KMS-11 (cell line): ENCODE results near the gene RAB3IP.
"Not testable (repeated sequence)": the region's sequence is repeated elsewhere in the genome, so short reads cannot be mapped to it uniquely, and the experiment has no call there.

Source experiments
- H2AFZ ChIP-seq: fragments of 200-600 bp; sonication (generic); 2 replicates; pipeline ENCODE4 v1.6.1; 2016; ENCODE audit warnings: antibody characterized with exemption, mixed run types, low read depth
- H3K27ac ChIP-seq: fragments of 200-600 bp; sonication (generic); 2 replicates; pipeline ENCODE4 v1.6.1; 2016; ENCODE audit warnings: mild to moderate bottlenecking, mixed run types
- H3K27me3 ChIP-seq: fragments of 200-600 bp; sonication (generic); 2 replicates; pipeline ENCODE4 v1.6.1; 2017; ENCODE audit warnings: mild to moderate bottlenecking, low read depth, mixed run types, moderate library complexity; ENCODE audit not compliant: insufficient read depth
- H3K36me3 ChIP-seq: fragments of 200-600 bp; sonication (generic); 2 replicates; pipeline ENCODE4 v1.6.1; 2017; ENCODE audit warnings: mild to moderate bottlenecking, mixed run types; ENCODE audit not compliant: insufficient read depth
- H3K4me1 ChIP-seq: fragments of 200-600 bp; sonication (generic); 2 replicates; pipeline ENCODE4 v1.6.1; 2016; ENCODE audit warnings: mild to moderate bottlenecking, low read depth, mixed run types; ENCODE audit not compliant: poor library complexity, severe bottlenecking
- H3K4me2 ChIP-seq: fragments of 200-600 bp; sonication (generic); 2 replicates; pipeline ENCODE4 v1.7.0; 2016; ENCODE audit warnings: mild to moderate bottlenecking, mixed run types
- H3K4me3 ChIP-seq: fragments of 200-600 bp; sonication (generic); IDR thresholded peaks from 2 replicates; pipeline ENCODE4 v1.6.1; 2017; ENCODE audit warnings: low read depth, low read length, mixed read lengths; ENCODE audit not compliant: insufficient read depth
- H3K79me2 ChIP-seq: fragments of 200-600 bp; sonication (generic); 2 replicates; pipeline ENCODE4 v1.6.1; 2016; ENCODE audit warnings: low read depth, mixed run types; ENCODE audit not compliant: insufficient read depth
- H3K9ac ChIP-seq: fragments of 200-600 bp; sonication (generic); 2 replicates; pipeline ENCODE4 v1.6.1; 2016; ENCODE audit warnings: mild to moderate bottlenecking, mixed run types
- H4K20me1 ChIP-seq: fragments of 200-600 bp; sonication (generic); 2 replicates; pipeline ENCODE4 v1.6.1; 2016; ENCODE audit warnings: mild to moderate bottlenecking, mixed run types; ENCODE audit not compliant: insufficient read depth
- CTCF ChIP-seq: fragments of 200-600 bp; sonication (generic); conservative IDR thresholded peaks from 2 replicates; pipeline ENCODE4 v1.6.1; 2017; ENCODE audit warnings: low read depth, mild to moderate bottlenecking, antibody characterized with exemption, low read length, moderate library complexity, mixed read lengths

Gene RAB3IP

GRCh38 chr12:69756088-69756755 lies 17.6 kb downstream of the RAB3IP start:
- no peak for TF ChIP-seq CTCF
- H2AFZ ChIP-seq = no peak overlapping the region
- H3K79me2 ChIP-seq = no peaks in the 10 kb centered on the region
- no peak overlapping the region for H3K9ac ChIP-seq
- H3K4me2 ChIP-seq = no peak overlapping the region
- no peak overlapping the region for H3K4me3 ChIP-seq
- no peaks in the 10 kb centered on the region for H3K4me1 ChIP-seq
- no peak overlapping the region for H3K27ac ChIP-seq
- H4K20me1 ChIP-seq = no peaks in the 10 kb centered on the region
- no peaks in the 10 kb centered on the region for H3K27me3 ChIP-seq
- peaks cover 5% of the 10 kb centered on the region for H3K36me3 ChIP-seq

GRCh38 chr12:69758105-69758504 lies 19.4 kb downstream of the RAB3IP start:
- H3K4me2 ChIP-seq = no peak overlapping the region
- H3K4me3 ChIP-seq = no peak overlapping the region
- no peaks in the 10 kb centered on the region for H3K27me3 ChIP-seq
- no peaks in the 10 kb centered on the region for H4K20me1 ChIP-seq
- no peaks in the 10 kb centered on the region for H3K4me1 ChIP-seq
- no peak for TF ChIP-seq CTCF
- no peaks in the 10 kb centered on the region for H3K79me2 ChIP-seq
- H2AFZ ChIP-seq = no peak overlapping the region
- no peak overlapping the region for H3K27ac ChIP-seq
- H3K9ac ChIP-seq = no peak overlapping the region
- H3K36me3 ChIP-seq = peaks cover 5% of the 10 kb centered on the region

GRCh38 chr12:69759581-69759980 lies 20.9 kb downstream of the RAB3IP start:
- not testable (repeated sequence) for H2AFZ ChIP-seq, H4K20me1 ChIP-seq, H3K27ac ChIP-seq, H3K79me2 ChIP-seq, H3K4me2 ChIP-seq, H3K27me3 ChIP-seq, H3K36me3 ChIP-seq, H3K4me3 ChIP-seq, H3K4me1 ChIP-seq, H3K9ac ChIP-seq

GRCh38 chr12:69765515-69765914 lies 26.9 kb downstream of the RAB3IP start:
- no peak overlapping the region for H3K4me3 ChIP-seq
- no peaks in the 10 kb centered on the region for H4K20me1 ChIP-seq
- no peak for TF ChIP-seq CTCF
- no peak overlapping the region for H3K27ac ChIP-seq
- H3K79me2 ChIP-seq = no peaks in the 10 kb centered on the region; the same call in 1 of the 2 replicates
- H3K4me2 ChIP-seq = no peak overlapping the region
- no peak overlapping the region for H3K9ac ChIP-seq
- H2AFZ ChIP-seq = no peak overlapping the region
- no peaks in the 10 kb centered on the region for H3K27me3 ChIP-seq
- peaks cover 16% of the 10 kb centered on the region for H3K36me3 ChIP-seq
- no peaks in the 10 kb centered on the region for H3K4me1 ChIP-seq

- H4K20me1 ChIP-seq = no peaks in the 10 kb centered on the region
- no peak overlapping the region for H3K27ac ChIP-seq
- no peak overlapping the region for H3K4me2 ChIP-seq
- H3K79me2 ChIP-seq = no peaks in the 10 kb centered on the region; the same call in 1 of the 2 replicates
- peaks cover 16% of the 10 kb centered on the region for H3K36me3 ChIP-seq
- H3K27me3 ChIP-seq = no peaks in the 10 kb centered on the region
- TF ChIP-seq CTCF = no peak
- H3K4me1 ChIP-seq = no peaks in the 10 kb centered on the region
- H3K4me3 ChIP-seq = no peak overlapping the region
- H2AFZ ChIP-seq = no peak overlapping the region
- H3K9ac ChIP-seq = no peak overlapping the region
These were observed 27.6 kb downstream of the RAB3IP start for GRCh38 chr12:69766260-69766659.
